Stimulated activated naive CD8-positive, alpha-beta T cell treated with anti-CD3 and anti-CD28 coated beads, Interleukin-15, Interleukin-2, amounts not matched to agents 100 U/mL and 50 U/mL, for 24 hours (primary cell): Measurements from ENCODE around the gene SORCS2.
A peak's percentile ranks its signal among the peaks of the same experiment; 100 is the strongest.

Source experiments
- ATAC-seq: fragments of 150-1000 bp; cut with Tn5 transposase; one replicate; pipeline ENCODE4 v1.10.0; 2021
- DNase-seq: peaks from one replicate; pipeline ENCODE4 v3.0.0; 2021

Gene SORCS2

GRCh38 chr4:7530932-7531639, 338.7 kb downstream of the SORCS2 start:
- ATAC-seq (no peak), DNase-seq (no peak)

GRCh38 chr4:7531640-7531994, 339.3 kb downstream of the SORCS2 start:
- DNase-seq (no peak), ATAC-seq (no peak)

- DNase-seq (no peak), ATAC-seq (no peak)
Observed at GRCh38 chr4:7532043-7532442, 339.7 kb downstream of the SORCS2 start.

GRCh38 chr4:7533267-7533666, 340.9 kb downstream of the SORCS2 start:
- DNase-seq, result no peak
- ATAC-seq, result no peak

GRCh38 chr4:7535094-7535493, 342.8 kb downstream of the SORCS2 start:
- ATAC-seq (no peak), DNase-seq (no peak)

GRCh38 chr4:7535619-7536018, 343.3 kb downstream of the SORCS2 start:
- ATAC-seq (no peak), DNase-seq (no peak)

- DNase-seq, result no peak
- ATAC-seq, result no peak
Observed at GRCh38 chr4:7536876-7537275, 344.5 kb downstream of the SORCS2 start.

- no peak for ATAC-seq
Observed at GRCh38 chr4:7537853-7538400, 345.6 kb downstream of the SORCS2 start.

GRCh38 chr4:7538518-7538917, 346.2 kb downstream of the SORCS2 start:
- DNase-seq (no peak), ATAC-seq (no peak)

More at GRCh38 chr4:7537853-7538400, 345.6 kb downstream of the SORCS2 start:
- no peak for DNase-seq

GRCh38 chr4:7539186-7539585, 346.8 kb downstream of the SORCS2 start:
- ATAC-seq (no peak), DNase-seq (no peak)

GRCh38 chr4:7539659-7540058, 347.3 kb downstream of the SORCS2 start:
- peak; percentile 37 for DNase-seq
- ATAC-seq, result peak; percentile 40

GRCh38 chr4:7540206-7540605, 347.9 kb downstream of the SORCS2 start:
- ATAC-seq, result no peak
- no peak for DNase-seq

- ATAC-seq (no peak), DNase-seq (no peak)
Observed at GRCh38 chr4:7540654-7541413, 348.5 kb downstream of the SORCS2 start.

GRCh38 chr4:7541414-7541810, 349.1 kb downstream of the SORCS2 start:
- ATAC-seq, result no peak
- DNase-seq, result no peak

- DNase-seq, result no peak
- ATAC-seq, result no peak
Observed at GRCh38 chr4:7542781-7543180, 350.4 kb downstream of the SORCS2 start.

- DNase-seq (no peak), ATAC-seq (no peak)
Observed at GRCh38 chr4:7546152-7546808, 353.9 kb downstream of the SORCS2 start.

- no peak for ATAC-seq
- DNase-seq, result no peak
Observed at GRCh38 chr4:7546809-7547367, 354.6 kb downstream of the SORCS2 start.

- no peak for ATAC-seq
Observed at GRCh38 chr4:7547368-7548040, 355.2 kb downstream of the SORCS2 start.

GRCh38 chr4:7549866-7550265, 357.5 kb downstream of the SORCS2 start:
- DNase-seq, result no peak
- no peak for ATAC-seq

More at GRCh38 chr4:7547368-7548040, 355.2 kb downstream of the SORCS2 start:
- DNase-seq, result no peak

GRCh38 chr4:7552466-7552865, 360.1 kb downstream of the SORCS2 start:
- DNase-seq (no peak), ATAC-seq (no peak)

GRCh38 chr4:7553280-7553679, 360.9 kb downstream of the SORCS2 start:
- ATAC-seq, result no peak

GRCh38 chr4:7554905-7555304, 362.6 kb downstream of the SORCS2 start:
- no peak for DNase-seq
- ATAC-seq, result no peak

More at GRCh38 chr4:7553280-7553679, 360.9 kb downstream of the SORCS2 start:
- no peak for DNase-seq
